ENCODE results near the gene SLC6A18. TPM values are rescaled to one million over a fixed set of nuclear protein-coding genes. Genes with fewer than 3 reads are reported as not detected.

SLC6A18 gene
- total RNA-seq, 1 donor from 2014 or later: not detected

GRCh38 chr5:1239505-1240251, 14.5 kb downstream of the SLC6A18 start:
- H3K27ac ChIP-seq: no peak overlapping the region
- no peak for DNase-seq (ENCODE audit: low spot score in 2 of 2)
- no peaks in the 10 kb centered on the region for H3K36me3 ChIP-seq
- no peak for TF ChIP-seq CTCF (IDR thresholded peaks at IDR 0.05)
- no peak overlapping the region for H3K4me3 ChIP-seq
- H3K9me3 ChIP-seq: peaks cover 0 to 9% of the 10 kb centered on the region in 2 donors
- intact Hi-C loops (cut with DNase I): no loop called here
- no peaks in the 10 kb centered on the region for H3K4me1 ChIP-seq
- no peaks in the 10 kb centered on the region for H3K27me3 ChIP-seq

- Histone ChIP-seq H3K27ac (no peak overlapping the region), H3K9me3 (peaks cover 0 to 4% of the 10 kb centered on the region in 2 donors), H3K36me3 (no peaks in the 10 kb centered on the region), H3K27me3 (no peaks in the 10 kb centered on the region), H3K4me3 (no peak overlapping the region), H3K4me1 (no peaks in the 10 kb centered on the region)
- intact Hi-C loops (cut with DNase I): no loop called here
- DNase-seq (ENCODE audit: low spot score in 2 of 2): no peak
- no peak for TF ChIP-seq CTCF (IDR thresholded peaks at IDR 0.05)
Observed at GRCh38 chr5:1240496-1241260, 15.5 kb downstream of the SLC6A18 start.

DNA sequence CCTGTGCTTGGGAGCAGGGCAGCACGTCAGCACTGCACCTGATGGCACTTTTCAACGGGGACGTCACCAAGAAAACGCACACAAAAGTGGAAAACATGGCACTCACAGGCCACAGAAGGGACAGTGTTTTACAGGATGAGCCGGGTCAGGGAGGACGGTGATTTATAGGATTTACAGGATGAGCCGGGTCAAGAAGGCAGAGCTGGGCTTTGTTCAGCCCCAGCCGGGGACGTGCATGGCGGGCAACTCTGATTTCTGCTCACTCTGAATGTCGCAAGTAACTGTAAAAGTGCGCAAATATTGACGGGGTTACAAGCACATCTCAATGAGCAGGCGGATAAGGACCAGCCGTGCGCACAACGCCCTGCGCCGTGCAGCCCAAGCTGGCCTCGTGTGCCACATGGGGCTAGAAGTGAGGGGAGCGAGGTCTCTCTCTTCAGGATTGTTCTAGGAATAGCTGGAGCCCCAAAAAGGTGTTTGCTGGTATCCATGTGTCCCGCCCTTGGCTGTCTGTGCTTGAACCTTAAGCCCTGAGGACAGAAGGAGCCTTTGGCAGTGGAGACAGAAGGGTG, 16.4 kb downstream of the SLC6A18 start:
- H3K27ac ChIP-seq: no peak overlapping the region
- no peaks in the 10 kb centered on the region for H3K4me1 ChIP-seq
- DNase-seq (ENCODE audit: low spot score in 2 of 2): no peak
- H3K36me3 ChIP-seq: no peaks in the 10 kb centered on the region
- H3K27me3 ChIP-seq: no peaks in the 10 kb centered on the region
- no peak overlapping the region for H3K4me3 ChIP-seq
- intact Hi-C loops (cut with DNase I): no loop called here
- TF ChIP-seq CTCF (IDR thresholded peaks at IDR 0.05): no peak
- H3K9me3 ChIP-seq: no peaks in the 10 kb centered on the region

DNA sequence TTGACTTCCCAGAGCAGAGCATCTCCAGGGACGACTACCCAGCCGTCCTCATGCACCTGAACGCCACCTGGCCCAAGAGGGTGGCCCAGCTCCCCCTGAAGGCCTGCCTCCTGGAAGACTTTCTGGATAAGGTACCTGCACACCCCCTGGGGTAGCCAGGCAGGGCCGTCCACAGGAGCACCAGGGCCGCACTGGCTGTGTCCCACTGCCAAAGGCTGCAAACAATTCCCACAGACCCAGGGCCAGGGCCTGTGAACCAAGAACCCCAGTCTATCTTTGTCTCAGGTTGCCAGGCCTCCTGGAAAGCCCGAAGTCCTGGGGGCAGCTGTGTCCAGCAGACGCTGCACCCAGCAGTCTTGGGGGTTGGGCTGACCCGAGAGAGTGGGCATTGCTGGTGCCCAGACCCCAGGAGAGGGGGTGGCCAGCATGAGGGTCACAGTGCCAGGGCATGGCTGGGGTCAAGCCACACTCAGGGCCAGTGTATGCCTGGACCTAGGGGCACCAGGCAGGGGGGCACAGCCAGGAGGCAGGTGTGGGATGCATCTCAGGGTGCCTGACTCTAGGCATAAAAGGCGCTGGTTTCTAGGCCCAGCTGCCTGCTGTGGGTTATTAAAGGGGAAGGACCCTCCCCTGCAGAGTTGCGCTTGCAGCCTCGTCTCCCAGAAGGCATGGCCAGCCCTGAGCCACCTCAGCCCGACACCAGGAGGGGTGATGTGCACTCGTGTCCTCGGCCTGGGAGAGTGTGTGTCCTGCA, 17.7 kb downstream of the SLC6A18 start:
- Histone ChIP-seq H3K27me3 (no peaks in the 10 kb centered on the region), H3K36me3 (no peaks in the 10 kb centered on the region), H3K4me3 (no peak overlapping the region), H3K9me3 (no peaks in the 10 kb centered on the region), H3K27ac (no peak overlapping the region), H3K4me1 (no peaks in the 10 kb centered on the region)
- intact Hi-C loops (cut with DNase I): no loop called here
- no peak for DNase-seq (ENCODE audit: low spot score in 2 of 2)
- no peak for TF ChIP-seq CTCF (IDR thresholded peaks at IDR 0.05)

DNA sequence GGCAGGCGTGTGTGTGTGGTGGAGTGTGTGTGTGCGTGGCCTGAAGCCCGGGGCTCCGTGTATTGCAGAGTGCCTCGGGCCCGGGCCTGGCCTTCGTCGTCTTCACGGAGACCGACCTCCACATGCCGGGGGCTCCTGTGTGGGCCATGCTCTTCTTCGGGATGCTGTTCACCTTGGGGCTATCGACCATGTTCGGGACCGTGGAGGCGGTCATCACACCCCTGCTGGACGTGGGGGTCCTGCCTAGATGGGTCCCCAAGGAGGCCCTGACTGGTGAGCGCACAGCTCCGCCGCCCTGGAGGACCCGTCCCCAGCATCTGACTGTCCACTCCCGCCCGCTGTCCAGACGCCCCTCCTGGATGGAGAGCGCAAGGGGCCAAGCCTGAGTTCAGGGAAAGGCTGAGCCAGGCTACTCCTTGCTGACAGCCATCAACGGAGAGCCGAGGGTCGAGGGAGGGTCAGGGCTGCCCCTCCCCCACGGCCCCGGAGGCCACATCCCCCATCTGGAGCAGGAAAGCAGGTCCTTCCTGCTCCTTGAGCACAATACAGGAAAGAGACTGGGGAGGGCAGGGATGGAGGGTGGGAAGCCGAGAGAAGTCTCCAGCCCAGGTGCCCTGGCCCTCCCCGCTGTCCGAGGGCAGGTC, 18.4 kb downstream of the SLC6A18 start:
- no peaks in the 10 kb centered on the region for H3K36me3 ChIP-seq
- no peaks in the 10 kb centered on the region for H3K9me3 ChIP-seq
- no peak for TF ChIP-seq CTCF (IDR thresholded peaks at IDR 0.05)
- no peak for DNase-seq (ENCODE audit: low spot score in 2 of 2)
- H3K27ac ChIP-seq: no peak overlapping the region
- no peaks in the 10 kb centered on the region for H3K27me3 ChIP-seq
- H3K4me1 ChIP-seq: no peaks in the 10 kb centered on the region
- no peak overlapping the region for H3K4me3 ChIP-seq
- intact Hi-C loops (cut with DNase I): no loop called here
